GM10266 (cell line): ENCODE measurements around the gene BBOX1.

Source experiments
- DNase-seq: peaks from one replicate; pipeline ENCODE4 v3.0.0; 2012; ENCODE audit errors: extremely low spot score
- TF ChIP-seq, protein P1 (sequence below): IDR thresholded peaks from 2 replicates; pipeline ENCODE4 v1.5.1; 2012; ENCODE audit warnings: mild to moderate bottlenecking, low read depth; ENCODE audit not compliant: control insufficient read depth, insufficient read depth; ENCODE audit errors: missing control alignments

Gene BBOX1

GRCh38 chr11:27075192-27075591 lies 34.6 kb downstream of the BBOX1 start:
- DNase-seq, result no peak
- TF ChIP-seq, protein P1, sequence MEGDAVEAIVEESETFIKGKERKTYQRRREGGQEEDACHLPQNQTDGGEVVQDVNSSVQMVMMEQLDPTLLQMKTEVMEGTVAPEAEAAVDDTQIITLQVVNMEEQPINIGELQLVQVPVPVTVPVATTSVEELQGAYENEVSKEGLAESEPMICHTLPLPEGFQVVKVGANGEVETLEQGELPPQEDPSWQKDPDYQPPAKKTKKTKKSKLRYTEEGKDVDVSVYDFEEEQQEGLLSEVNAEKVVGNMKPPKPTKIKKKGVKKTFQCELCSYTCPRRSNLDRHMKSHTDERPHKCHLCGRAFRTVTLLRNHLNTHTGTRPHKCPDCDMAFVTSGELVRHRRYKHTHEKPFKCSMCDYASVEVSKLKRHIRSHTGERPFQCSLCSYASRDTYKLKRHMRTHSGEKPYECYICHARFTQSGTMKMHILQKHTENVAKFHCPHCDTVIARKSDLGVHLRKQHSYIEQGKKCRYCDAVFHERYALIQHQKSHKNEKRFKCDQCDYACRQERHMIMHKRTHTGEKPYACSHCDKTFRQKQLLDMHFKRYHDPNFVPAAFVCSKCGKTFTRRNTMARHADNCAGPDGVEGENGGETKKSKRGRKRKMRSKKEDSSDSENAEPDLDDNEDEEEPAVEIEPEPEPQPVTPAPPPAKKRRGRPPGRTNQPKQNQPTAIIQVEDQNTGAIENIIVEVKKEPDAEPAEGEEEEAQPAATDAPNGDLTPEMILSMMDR, result no peak

DNA sequence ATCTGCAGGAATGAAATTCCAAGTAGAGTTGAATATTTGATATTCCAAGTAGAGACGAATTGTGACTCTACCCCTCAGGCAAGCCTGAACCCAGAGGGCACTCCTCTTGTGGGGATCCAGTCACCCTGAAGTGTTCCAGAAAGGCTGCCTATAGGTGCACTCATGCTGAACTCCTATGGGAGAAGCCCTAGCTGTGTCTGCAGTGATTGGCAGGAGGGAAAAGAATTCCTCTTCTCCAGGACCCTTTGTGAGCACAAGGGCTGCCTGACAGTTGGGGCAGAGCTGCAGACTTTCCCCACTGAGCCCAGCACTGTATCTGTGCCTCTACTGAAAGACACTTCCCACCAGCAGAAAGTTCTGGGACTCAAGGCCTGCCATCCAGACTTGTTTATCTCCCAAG lies 35.0 kb downstream of the BBOX1 start:
- TF ChIP-seq, protein P1, result no peak
- DNase-seq, result no peak

DNA sequence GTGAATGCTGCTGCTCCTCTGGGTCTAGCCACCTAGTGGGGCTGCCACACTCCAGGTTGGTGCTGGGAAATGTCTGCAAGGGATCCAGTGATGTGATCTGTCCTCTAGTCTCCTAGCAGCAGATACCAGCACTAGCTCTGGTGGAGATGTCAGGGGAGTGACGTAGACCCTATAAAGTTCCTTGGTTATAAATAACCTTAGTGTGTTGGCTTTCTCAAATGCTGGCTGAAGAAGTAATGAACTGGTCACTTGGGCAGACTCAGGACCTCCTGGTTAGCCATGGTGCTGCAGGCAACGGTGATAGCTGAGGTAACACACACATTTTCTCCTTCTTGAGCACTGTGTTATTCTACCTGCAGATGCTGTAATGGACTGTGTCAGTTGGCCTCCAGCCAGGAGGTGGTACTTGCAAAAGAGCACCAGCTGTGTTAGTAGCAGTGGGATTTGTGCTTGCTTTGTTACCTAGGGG lies 35.5 kb downstream of the BBOX1 start:
- TF ChIP-seq, protein P1, result no peak
- DNase-seq, result no peak

GRCh38 chr11:27081056-27081455 lies 40.4 kb downstream of the BBOX1 start:
- no peak for DNase-seq

GRCh38 chr11:27083241-27083640 lies 42.6 kb downstream of the BBOX1 start:
- DNase-seq, result no peak

More at GRCh38 chr11:27081056-27081455, 40.4 kb downstream of the BBOX1 start:
- TF ChIP-seq, protein P1, result no peak

DNA sequence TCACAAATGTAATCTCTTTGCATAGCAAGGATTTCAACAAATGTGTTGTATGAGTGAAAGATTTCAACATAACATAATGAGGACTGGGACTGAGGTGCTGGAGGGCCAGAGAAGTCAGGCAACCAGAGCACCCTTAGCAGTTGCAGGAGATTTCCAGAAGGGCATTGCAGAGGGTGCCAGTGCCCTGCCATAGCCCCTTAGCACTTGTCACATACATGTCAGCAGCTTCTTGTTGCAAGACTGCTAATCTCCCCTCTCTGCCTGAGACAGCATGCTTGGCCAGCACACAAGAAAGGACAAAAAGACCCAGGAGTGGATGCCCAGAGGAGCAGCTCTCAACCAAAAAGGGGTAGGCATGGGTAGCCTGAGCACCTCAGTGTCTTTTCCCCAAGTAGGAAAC lies 43.2 kb downstream of the BBOX1 start:
- TF ChIP-seq, protein P1, result no peak
- no peak for DNase-seq

More at GRCh38 chr11:27083241-27083640, 42.6 kb downstream of the BBOX1 start:
- TF ChIP-seq, protein P1, result no peak

DNA sequence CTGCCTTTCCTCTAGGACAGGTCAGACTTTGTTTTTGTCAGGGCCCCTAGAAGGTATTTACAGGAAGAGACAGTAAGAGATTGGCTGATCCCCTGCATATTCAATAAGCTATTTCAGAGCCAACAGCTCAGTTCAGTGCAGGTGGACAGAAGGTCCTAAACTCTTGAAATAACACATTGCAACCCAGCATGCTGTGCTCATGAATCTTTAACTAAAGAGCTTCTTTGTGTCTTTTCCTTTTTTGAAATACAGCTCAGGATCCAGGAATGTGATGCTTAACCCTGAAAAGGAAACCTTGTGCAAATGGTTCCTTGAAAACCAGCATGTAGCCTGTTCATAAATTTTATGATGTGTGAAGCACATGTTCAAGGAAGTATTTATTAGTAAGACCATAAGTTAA lies 43.9 kb downstream of the BBOX1 start:
- TF ChIP-seq, protein P1, result no peak
- no peak for DNase-seq
